UCSD-AML1 (cell line): Measurements from ENCODE around the gene SH3PXD2B.
"Not testable (repeated sequence)": the region's sequence is repeated elsewhere in the genome, so short reads cannot be mapped to it uniquely, and the experiment has no call there.

Experiments
- DNase-seq: peaks from one replicate; lab custom pipeline; 2025; ENCODE audit not compliant: unreplicated experiment; lab: John Stamatoyannopoulos, UW

Gene SH3PXD2B

DNA sequence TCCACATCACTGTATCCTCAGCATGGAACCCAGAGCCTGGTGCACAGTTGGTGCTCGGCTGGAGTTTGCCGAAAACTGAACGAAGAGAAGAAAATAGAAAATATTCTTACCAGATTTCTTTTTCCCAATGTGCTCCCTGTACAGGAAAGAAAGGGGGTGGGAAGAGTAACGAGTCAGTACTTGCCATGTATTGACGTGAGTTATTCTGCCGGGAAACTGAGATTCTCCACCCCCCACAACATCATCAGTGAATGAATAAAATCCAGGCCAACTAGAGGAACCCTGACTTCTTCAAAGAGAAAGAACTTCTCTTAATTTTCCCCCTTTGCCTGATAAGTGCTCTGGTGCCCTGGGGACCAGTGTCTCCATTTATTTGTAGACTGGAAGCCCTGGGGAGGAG lies 80.6 kb downstream of the SH3PXD2B start:
- no peak for DNase-seq

DNA sequence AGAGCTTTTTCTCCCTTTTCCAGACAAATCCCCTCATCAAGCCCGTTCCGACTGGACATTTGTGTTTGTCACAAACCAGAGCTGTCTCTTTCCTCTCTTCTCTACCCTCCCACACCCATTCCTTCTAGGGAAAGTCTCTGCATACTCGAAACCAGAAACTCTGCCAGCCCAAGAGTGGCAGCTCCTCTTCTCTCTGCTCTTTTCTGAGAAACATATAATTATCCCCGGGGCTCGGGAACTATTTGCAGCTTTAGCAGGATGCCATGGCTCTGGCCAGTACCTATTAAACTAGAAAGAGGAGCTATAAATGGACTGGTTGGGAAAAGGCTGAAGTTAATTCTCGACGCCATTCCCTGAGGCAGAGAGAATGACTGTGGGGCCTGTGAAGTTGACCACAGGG lies 82.6 kb downstream of the SH3PXD2B start:
- DNase-seq = no peak

DNA sequence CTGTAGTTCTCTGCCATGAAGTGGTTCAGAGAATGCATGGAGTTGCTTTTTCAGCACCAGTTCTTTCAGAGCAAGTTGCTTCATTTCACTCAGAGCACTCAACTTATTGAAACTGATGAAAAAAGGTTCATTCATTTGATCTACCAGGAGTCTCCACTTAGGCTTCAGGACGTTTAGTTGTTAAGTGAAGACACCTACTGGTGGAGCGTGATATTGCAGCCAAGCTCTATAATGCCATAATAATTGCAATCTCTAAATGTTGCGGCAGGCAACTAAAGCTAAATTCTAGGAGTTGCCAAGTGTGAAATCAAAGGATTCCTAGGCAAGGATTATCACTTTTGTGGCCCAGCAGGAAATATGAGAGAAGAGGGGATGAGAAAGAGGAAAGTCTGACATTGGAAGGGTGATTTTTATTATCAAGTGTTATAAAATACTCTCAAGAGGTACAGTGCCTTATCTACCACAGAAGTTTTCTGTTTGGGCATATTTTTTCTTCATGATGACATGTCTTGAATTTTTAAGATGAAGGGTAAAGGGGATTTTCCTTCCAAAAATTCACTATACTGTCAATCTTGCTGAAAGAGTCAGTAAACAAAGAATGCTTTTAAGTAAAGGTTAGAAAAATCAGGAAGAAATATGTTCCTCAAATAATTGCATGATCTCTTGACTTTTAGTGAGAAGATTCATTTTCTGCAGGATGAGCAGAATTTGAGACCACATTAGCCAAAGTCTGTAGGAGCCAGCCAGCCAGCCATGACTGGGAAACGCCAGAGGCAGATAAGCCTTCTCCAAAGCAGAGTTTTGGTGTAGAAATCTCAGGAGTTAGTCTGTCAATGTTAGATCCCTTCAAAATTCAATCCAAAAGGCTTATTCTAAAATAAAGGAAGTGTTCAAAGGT lies 83.4 kb downstream of the SH3PXD2B start:
- DNase-seq = no peak

DNA sequence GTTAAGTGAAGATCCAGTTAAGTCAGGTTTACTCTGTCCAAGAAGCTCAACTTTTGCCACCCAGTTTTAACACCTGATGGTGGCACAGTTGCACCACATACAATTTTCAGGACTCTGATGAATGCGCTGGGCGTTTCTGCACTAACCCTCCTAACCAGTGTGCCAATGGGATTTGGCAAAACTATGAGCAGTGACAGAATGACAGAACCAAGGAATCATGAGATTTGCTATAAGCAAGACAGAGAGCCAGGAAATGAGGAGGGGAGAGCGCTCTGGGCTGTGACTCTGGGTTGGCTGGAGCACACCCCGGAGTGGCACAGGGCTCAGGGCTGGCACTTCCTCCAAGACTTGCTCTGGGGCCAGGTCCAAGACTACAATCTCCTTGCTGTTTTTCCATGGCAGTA lies 84.1 kb downstream of the SH3PXD2B start:
- no peak for DNase-seq

DNA sequence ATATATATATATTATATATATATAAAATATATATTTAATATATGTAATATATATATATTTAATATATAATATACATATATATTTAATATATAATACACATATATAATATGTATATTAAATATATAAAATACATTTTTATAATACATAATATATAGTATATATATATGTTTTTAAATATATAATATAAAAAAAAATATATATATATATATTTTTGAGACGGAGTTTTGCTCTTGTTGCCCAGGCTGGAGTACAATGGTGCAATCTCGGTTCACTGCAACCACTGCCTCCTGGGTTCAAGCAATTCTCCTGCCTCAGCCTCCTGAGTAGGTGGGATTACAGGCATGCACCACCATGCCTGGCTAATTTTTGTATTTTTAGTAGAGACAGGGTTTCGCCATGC lies 85.6 kb downstream of the SH3PXD2B start:
- DNase-seq = not testable (repeated sequence)

DNA sequence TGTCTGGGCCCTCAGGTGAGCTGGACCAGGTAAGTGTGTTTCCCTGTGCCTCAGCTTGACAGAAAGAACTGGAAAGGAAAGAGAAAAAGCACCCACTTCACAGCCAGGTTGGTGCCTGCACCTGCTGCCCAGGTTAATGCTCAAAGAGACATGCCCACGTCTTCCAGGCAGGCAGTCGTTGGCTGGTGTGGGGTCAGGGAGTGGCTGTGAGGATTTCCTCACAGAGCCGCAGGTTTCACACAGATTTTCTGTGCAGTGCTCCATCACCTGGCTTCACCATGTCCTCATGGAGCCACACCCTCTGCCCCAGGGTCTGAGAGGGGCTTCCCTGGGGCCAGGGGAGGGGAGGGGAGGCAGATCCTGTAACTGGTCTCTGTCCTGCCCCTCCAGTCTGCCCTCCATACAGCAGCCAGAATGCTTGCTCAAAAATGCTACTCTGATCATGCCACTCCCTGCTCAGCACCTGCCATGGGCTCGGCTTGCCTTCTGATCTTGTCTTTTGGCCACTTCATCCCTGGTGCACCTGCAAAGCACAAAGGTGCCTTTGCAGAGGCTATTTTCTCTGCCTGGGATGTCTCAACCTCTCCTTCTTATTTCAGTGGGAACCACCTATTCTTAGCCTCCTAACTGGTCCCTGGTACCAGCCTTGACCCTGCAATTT lies 88.2 kb downstream of the SH3PXD2B start:
- DNase-seq = no peak

DNA sequence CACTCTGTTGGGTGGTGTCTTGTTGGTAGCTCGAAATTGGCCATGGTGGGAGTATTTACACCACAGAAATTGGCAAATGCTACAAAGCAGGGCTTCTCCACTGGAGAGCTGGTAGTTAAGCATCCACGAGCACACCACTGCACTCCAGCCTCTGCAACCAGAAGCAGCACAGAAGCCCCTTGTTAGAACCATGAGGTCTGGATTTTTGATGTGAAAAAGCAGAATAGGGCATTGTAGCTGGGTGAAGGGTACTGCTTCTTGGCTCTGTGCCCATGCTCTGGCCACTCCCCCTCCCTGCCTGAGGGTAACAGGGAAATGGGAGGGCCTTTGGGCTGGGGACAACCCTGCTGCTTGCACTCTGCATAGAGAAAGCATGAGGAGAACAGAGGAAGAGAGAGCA lies 89.6 kb downstream of the SH3PXD2B start:
- peak; percentile 34 for DNase-seq

DNA sequence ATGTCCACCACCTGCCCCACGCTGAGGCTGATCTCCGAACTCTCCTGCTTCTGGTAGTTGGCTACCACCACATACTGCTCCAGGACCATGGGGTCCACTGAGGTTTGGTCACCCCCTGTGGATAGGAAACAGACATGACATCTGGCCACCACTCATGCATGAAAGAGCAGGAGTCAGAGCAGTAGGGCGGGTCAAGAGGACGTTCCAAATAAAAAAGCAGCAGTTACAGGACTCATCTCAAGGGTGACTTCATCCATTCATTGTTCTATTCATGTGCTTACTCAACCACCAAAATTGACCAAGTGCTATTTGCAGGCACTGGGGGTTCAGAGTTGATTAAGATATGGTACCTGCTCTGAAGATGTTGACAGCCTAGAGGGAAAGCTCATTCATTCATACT lies 91.6 kb downstream of the SH3PXD2B start:
- DNase-seq = no peak

DNA sequence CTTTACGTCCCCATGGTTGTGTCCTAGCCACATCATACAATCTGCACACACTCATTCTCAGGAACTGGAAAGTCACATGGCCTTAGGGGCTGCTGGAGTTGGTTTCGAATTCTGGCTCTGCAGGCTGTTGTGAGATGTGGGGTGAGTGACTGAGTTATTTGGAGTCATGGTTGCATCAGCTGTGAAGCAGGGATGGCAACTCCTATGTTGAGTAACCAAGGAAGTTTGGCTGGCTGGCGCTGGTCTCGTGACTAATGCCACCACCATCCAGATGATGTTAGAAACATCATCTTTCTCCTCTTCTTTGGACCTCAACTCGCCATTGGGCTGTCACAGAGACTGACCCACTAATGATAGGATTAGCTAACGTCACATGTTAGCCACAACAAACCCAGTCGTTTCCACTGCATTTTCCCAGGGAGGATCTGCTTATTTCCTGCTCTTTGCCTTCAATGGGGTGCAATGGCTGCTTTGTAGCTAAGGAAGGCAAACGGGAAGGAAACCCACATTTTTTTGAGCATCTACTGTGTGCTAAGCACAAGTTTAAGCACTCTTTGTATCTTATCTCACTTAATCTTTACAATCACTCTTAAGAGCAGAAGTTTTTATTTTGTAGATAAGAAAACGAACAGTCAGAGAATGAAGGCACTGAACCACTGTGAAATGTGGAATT lies 92.6 kb downstream of the SH3PXD2B start:
- DNase-seq = peak; percentile 33

DNA sequence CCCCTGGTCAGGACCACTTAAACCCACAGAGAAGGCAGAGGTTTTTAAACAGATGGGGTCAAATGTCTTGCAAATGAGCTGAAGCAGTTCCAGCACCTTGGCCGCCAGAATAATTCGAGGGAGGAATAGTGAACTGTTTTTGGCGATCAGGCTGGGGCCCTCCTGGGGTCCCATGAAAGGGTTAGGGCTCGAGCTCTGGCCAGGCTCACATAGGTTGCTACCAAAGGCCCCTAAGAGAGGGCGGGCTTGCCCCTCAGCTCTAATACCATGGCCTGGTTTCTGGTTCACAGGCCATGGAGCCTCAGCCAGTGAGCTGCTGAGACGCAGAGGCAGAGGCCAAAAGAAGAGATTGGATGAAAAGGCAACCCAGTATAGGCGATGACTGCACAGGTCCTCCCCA lies 96.0 kb downstream of the SH3PXD2B start:
- no peak for DNase-seq

DNA sequence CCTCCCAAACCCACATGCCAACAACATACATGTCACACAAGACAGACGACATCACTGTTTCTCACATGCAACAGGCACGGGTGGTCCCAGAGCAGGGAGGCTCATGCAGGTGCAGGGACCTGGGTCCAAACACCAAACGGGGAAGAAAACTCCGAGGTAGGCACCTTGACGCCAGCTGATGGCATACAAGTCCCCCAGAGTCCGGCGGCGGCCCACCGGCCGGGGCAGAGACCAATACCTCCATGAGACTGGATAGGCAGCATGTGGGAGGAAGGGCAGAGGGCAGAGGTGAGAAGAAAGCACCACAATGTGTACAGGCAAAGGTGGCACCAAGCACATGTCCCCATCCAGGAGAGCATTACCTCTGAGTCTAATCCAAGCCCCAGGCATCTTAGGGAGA lies 97.8 kb downstream of the SH3PXD2B start:
- no peak for DNase-seq

DNA sequence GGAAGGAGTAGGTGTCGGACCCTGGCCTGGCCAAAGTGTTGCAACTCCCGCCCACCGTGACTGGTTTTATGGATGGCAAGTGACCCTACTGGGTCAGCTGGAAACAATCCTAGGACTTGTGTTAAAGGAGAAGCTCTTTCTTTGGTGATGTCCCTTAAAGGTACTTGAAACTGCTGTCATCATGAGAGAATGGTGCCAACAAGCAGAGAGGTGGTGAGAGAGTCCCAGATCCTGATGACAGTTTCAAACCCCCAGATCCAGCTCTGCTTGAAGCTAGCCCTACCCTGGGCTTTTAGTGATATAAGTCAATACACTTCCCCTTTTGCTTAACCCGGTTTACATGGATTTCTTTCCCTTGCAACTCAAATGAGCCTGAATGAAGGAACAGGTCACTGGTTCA lies 98.3 kb downstream of the SH3PXD2B start:
- no peak for DNase-seq

DNA sequence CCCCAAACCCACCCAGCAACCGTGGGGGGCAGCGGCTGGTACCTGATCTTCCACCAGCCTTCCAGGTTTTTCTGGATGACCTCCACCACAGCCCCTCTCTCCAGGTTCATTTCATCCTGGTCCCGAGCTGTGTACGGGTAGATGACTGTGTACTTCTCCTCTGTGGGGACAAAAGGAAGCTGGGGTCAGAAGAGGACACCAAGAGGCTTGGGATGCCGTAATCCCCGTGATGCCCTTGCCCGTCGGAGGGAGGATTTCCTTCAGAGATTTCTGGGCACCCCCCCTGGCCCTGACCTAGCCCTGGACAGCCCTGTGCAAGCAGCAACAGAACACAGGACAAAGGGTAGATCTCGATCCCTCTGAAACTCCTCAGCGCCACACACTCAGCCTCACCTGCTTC lies 100.5 kb downstream of the SH3PXD2B start:
- no peak for DNase-seq

DNA sequence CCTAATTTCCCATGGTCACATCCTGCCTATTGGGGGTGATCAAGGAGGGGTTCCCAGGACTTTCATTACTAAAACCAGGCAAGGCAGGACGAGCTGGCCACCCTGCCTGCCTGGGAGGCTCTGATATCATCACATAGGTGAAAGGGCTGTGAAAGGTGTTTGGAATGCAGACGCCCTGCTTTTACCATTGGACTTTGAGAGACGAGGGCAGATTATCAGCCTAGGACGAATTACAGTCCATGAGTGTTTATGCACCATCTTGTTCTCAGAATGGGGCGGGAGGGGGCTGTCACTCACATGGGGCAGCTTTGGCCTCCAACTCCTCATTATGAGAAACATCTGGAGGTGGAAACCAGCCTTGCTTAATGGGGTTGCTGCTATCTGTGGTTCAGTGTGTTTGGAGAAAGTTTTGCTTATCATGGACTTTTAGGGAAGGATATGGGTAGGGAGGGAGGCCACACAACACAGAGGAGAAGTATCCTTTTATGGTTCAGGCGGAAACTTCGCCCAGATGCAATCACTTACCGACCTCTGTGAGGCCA lies 101.0 kb downstream of the SH3PXD2B start:
- peak; percentile 43 for DNase-seq

DNA sequence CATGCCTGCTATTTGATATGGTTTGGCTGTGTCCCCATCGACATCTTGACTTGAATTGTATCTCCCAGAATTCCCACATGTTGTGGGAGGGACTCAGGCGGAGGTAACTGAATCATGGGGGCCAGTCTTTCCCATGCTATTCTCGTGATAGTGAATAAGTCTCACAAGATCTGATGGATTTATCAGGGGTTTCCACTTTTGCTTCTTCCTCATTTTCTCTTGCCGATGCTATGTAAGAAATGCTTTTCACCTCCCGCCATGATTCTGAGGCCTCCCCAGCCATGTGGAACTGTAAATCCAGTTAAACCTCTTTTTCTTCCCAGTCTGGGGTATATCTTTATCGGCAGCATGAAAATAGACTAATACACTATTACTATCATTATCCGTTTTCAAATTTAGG lies 101.8 kb downstream of the SH3PXD2B start:
- DNase-seq = not testable (repeated sequence)

DNA sequence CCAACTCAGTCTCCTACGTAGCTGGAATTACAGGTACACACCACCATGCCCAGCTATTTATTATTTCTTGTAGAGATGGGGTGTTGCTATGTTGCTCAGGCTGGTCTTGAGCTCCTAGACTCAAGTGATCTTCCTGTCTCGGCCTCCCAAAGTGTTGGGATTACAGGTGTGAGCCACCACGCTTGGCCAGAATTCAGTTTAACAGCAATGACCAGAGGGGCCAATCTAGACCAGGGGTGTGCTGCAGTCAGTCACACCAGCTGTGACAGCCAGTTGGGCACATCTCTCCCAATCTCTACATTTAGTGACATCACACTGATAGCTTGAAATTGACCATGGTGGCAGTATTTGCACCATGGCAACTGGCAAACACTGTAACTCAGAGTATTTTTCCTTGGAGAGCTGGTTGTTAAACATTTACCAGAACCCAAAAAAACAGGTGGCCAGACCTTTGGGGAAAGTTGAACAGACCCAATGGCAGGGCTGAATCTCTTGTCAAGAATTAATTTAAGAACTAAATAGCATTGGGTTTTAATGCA lies 103.0 kb downstream of the SH3PXD2B start:
- no peak for DNase-seq

DNA sequence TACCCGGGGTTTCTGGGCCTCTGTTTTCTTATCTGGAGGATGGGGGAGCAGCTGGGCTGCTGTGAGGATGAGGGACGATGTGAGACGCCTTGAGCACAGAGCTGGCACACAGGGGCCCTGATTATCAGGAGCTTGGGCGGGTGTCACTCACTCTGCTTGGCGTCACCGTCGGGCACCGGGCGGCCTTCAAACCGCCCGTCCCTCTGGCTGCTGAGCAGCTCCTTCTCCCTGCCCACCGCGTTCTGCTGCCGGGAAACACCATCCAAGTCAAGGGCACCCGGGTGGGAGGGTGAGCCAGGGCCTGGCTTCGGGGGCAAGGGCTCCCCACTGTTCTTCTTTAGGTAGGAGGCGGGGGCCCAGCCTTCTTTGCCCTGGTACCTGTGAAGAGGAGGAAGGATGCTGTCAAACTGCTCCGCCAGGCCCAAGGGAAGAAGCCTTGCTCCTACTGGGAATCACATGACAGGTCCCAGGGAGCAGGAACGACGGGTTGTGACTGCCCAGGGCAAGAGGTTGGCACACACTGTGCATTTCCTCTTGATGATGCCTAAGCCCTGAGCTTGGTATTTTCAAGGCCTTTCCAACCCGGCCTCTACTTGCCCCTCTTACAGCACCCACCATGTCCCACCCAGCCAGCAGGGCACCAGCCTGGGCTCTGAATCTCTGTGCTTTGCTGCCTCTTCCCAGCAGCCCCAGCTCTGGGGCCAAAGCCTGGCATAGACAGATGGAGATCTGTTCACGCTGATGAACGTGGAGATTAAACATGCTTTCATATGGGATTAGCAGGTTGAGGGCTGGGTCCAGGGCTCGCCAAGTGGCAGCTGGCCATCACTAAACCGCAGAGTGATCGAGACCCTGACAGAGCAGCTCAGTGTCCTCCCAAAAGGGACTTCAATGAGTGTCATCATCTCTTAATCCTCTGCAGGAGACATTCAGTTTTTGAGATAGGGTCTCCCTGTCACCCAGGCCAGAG lies 103.8 kb downstream of the SH3PXD2B start:
- no peak for DNase-seq

DNA sequence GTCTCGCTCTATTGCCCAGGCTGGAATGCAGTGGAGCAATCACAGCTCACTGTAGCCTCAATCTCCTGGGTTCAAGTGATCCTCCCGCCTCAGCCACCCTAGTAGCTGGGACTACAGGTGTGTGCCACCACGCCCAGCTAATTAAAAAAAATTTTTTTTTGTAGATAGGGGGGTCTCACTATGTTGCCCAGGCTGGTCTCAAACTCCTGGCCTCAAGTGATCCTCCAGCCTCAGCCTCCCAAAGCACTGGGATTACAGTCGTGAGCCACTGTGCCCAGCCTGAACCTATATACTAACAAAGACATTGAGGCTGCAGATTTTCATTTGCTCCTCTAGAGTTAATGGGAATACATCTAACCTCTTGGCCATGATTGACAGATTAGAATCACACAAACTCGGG lies 105.6 kb downstream of the SH3PXD2B start:
- not testable (repeated sequence) for DNase-seq

DNA sequence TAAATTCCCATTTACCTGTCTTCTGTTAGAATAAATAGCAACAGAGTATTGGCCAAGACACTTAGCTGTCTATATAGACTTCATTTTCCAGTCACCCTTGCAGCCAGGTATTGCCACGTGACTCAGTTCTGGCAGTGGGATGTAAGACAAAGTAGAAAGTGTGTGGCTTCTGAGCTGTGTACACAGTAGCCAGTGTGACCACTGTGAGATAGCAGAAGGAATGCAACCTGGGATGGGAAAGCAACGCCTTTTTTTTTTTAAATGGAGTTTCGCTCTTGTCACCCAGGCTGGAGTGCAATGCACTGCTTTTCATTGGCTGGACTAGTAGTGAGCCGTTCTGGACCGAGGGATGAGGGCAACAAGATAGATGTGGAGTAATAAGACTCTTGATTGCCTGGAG lies 106.2 kb downstream of the SH3PXD2B start:
- no peak for DNase-seq

DNA sequence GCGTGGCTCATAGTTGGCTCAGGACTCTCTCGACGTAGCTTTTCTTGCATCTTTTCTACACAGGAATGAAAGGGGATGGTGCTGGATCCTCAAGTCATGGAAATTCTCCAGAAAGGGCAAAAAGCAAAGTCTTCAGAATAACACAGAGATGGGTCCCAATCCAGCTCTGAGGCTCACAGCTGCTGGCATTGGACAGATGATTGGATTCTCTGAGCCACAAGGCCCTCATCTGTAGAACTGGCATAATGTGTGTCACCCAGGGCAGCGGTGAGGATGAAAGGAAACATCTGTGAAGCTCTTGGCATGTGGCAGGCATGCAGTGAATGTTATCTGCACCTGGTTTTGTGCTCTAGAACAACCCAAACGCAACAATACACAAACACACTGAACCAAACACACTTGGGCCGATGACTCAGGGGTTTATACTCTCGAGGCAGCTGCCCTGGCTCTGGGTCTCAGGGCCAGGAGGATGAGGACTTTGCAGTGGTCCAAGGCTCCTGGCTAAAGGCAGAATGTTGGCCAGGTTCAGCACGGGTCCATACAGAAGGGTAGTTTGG lies 106.8 kb downstream of the SH3PXD2B start:
- no peak for DNase-seq
